GM21515 (cell line): ENCODE data around the gene NELFB.
"Not testable (repeated sequence)": the region's sequence is repeated elsewhere in the genome, so short reads cannot be mapped to it uniquely, and the experiment has no call there.

ENCODE experiments used
- ATAC-seq: cut with Tn5 transposase; IDR thresholded peaks from one replicate; pipeline ENCODE4 v1.9.1; 2021; ENCODE audit not compliant: unreplicated experiment

NELFB gene

DNA sequence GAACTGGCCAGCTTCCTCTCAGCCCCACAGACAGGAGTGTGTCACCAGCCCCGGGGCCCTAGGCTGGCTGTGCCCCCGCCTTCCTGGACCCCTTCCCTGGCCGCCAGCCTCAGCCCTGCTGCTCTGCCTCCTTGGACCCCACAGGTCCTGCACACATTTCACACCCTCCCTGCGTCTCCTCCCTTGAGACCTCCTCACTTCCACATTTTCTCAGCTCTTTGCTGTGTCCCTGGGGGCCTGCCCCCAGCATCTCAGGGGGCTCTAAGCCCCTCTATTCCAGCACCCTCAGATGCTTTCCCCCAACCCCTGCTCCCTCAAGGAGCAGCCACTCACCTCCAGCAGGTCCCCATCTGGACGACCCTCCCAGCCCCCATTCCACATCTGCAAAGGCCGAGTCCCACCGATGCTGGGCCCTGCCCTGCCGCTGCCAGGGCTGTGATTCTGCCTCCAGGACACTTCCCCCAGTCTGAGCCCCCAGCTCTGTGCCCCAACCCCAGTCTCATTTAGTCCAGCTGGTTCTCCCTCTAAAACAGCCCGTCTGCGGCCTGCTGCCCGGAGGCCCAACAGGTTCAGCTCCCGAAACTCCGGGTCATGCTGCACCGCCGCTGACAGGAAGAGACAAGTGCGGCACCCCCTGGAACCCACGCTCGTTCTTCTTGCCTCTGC lies 20.2 kb upstream of the NELFB start:
- no peak for ATAC-seq

GRCh38 chr9:137235424-137236237 lies 19.5 kb upstream of the NELFB start:
- ATAC-seq = no peak

- no peak for ATAC-seq
Measured at GRCh38 chr9:137236238-137236935, 18.7 kb upstream of the NELFB start.

- no peak for ATAC-seq
Measured at GRCh38 chr9:137236936-137237421, 18.1 kb upstream of the NELFB start.

- ATAC-seq = no peak
Measured at GRCh38 chr9:137237759-137238726, 17.1 kb upstream of the NELFB start.

DNA sequence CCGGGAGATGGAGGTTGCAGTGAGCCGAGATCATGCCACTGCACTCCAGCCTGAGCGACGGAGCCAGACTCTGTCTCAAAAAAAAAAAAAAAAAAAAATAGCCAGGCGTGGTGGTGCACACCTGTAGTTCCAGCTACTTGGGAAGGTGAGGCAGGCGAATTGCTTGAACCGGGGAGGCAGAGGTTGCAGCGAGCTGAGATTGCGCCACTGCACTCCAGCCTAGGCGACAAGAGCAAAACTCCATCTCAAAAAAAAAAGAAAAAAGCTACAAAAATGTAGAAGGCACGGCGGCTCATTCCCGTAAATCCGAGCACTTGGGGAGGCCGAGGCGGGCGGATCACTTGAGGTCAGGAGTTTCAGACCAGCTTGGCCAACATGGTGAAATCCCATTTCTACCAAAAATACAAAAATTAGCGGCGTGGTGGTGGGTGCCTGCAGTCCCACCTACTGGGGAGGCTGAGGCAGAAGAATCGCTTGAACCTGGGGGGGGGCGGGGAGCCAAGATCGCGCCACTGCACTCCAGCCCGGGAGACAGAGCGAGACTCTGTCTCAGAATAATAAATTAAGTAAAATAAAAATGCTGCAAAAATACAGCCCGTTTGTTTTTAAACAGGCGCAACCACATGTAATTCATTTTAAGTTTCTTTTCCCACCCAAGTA lies 15.5 kb upstream of the NELFB start:
- ATAC-seq = not testable (repeated sequence)

GRCh38 chr9:137240318-137240840 lies 14.7 kb upstream of the NELFB start:
- peak; percentile 23 for ATAC-seq

DNA sequence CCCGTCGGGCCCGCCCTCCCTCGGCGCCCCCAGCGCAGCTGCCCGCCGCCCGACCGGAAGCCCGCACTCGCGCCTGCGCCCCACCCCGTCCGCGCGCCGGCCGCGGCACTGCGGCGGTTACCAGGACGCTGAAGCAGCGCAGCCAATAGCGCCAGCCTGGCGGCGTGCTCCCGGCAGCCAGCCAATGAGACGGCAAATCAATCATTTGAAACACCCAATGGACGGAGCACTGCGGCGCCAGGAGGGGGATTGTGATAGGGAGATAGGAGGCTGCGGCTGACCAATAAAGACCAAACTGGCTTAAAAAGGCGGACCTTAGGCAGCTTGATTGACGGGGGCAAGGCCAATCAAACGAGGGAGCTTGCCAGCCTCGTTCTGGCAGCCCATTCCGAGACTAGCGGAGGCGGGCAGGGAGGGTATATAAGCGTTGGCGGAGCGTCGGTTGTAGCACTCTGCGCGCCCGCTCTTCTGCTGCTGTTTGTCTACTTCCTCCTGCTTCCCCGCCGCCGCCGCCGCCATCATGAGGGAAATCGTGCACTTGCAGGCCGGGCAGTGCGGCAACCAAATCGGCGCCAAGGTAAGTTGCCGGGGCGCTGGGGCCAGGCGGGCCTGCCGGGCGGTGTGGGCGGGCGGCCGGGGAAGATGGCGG lies 14.2 kb upstream of the NELFB start, which contains the start of gene TUBB4B:
TSS of gene TUBB4B (plus strand) at position 447 of the 649 bp plus-strand sequence. CDS start at position 521, 74 bp downstream.
- peak; percentile 66 for ATAC-seq

DNA sequence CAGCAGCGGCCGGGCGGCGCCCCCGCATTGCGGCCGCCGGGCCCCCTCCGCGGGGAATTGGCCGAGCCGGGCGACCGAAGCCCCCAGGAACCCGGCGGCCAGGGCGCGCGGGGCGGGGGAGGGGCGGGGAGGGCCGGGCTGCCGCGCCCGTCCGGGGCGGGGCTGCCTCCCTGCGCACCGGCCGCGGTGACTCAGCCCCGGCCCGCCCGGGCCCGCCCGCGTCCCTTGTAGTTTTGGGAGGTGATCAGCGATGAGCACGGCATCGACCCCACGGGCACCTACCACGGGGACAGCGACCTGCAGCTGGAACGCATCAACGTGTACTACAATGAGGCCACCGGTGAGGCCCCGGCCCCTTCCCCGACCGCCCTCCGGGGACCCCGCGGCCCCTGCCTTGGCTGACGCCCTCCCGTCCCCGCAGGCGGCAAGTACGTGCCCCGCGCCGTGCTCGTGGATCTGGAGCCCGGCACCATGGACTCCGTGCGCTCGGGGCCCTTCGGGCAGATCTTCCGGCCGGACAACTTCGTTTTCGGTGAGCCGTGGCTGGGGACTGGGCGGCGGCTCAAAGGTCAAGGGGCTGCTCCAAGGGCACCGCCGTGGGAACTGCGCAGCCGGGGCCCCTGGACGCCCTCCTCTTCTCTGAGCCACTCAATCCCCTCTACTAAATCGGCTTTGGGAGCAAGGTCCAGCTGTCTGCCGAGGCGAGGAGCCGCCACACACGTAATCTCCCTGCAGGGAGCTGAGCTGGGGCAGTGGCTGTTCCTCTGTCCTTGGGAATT lies 13.4 kb upstream of the NELFB start:
- ATAC-seq = no peak

DNA sequence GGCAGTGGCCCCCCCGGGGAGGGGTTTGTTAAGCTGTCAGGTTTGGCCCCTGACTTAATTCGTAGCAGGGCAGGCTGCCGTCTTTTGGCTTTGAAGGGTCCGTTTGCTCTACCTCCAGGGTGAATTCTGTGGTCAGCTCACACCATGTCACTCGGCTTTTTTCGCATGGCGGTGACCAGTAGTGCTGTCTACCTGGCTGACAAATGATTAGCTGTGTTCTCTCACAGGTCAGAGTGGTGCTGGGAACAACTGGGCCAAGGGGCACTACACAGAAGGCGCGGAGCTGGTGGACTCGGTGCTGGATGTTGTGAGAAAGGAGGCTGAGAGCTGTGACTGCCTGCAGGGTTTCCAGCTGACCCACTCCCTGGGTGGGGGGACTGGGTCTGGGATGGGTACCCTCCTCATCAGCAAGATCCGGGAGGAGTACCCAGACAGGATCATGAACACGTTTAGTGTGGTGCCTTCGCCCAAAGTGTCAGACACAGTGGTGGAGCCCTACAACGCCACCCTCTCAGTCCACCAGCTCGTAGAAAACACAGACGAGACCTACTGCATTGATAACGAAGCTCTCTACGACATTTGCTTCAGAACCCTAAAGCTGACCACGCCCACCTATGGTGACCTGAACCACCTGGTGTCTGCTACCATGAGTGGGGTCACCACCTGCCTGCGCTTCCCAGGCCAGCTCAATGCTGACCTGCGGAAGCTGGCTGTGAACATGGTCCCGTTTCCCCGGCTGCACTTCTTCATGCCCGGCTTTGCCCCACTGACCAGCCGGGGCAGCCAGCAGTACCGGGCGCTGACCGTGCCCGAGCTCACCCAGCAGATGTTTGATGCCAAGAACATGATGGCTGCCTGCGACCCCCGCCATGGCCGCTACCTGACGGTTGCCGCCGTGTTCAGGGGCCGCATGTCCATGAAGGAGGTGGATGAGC lies 12.6 kb upstream of the NELFB start:
- no peak for ATAC-seq

DNA sequence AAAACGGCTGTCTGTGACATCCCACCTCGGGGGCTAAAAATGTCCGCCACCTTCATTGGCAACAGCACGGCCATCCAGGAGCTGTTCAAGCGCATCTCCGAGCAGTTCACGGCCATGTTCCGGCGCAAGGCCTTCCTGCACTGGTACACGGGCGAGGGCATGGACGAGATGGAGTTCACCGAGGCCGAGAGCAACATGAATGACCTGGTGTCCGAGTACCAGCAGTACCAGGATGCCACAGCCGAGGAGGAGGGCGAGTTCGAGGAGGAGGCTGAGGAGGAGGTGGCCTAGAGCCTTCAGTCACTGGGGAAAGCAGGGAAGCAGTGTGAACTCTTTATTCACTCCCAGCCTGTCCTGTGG lies 11.9 kb upstream of the NELFB start:
- not testable (repeated sequence) for ATAC-seq

DNA sequence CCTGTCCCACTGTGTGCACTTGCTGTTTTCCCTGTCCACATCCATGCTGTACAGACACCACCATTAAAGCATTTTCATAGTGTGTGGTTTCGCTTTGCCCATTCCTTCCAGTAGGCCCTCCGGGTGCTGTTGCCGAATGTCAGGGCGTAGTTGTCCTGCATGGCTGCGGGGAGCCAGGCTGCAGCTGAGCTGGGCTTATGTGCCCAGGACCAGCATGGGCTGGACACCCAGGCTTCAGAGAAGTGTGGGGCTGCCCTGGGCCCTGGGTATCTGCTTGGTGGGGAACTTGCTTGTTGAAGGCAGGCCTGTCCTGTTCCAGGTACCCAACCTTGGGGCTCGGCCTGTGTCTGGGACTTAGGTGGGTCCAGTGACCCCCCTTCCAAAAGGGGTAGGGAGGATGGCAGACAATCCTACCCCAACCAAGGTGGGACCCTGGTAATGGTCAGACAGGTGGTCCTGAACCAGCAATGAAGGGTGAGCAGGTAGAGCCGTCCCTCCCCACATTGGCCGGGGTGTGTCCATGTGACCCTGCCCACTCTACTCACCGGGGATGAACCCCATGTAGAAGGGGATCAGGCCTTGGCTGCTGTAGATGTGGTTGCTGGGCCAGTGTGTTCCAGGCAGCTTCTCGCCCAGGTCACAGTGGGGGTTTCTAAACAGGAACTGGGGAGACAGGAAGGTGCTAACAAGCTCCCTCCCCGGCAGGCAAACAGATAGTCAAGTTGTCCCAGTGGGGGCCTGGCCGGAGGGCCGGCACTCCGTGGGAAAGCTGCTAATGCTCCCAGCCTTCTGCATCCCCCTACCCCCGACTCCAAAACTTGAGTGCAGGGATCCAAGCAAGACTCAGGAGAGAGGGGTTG lies 11.3 kb upstream of the NELFB start:
- ATAC-seq = no peak

DNA sequence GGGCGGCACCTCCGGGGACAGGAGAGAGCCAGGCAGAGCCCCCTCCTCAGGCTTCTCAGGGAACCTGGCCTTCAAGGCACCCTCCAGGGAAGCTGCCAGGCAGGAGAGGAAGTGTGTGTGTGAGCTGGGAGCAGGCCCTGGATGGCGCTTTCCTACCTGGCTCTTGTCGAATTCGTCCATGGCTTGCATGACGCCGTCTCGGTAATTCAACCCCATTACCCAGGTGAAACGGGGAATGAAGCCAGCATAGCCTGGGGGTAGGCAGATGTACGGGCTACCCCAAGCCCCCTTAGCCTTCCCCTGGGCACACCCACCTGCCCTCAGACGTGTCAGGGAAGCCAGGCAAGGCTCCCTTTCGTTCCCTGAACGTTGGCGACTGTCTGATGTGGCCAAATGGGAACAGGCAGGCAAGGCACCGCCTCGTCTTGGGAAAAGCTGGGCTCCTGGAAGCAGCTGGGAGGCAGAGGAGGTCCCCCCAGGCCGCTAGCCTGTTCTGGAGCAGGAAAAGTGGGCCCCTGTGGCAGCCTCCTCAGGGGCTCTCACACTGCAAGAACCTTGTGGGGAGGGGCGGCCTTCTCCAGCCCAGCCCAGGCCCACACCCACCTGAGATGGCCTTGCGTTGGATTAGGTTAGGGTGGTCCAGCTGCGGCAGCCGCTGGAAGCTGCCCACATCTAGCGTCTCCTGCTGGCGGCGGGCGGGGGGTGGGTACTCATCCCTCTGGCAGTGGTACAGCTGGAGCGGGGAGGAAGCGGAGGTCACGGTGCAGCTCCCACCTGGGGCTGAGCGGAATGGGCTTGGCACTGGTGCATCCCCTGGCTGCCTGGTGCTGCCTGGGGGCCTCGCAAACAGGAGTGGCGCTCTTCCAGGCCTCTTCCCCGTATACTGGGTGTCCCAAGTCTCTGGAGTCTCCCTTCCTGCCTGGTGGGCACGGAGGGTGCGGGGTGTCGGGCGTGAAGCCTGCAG lies 10.4 kb upstream of the NELFB start:
- no peak for ATAC-seq

DNA sequence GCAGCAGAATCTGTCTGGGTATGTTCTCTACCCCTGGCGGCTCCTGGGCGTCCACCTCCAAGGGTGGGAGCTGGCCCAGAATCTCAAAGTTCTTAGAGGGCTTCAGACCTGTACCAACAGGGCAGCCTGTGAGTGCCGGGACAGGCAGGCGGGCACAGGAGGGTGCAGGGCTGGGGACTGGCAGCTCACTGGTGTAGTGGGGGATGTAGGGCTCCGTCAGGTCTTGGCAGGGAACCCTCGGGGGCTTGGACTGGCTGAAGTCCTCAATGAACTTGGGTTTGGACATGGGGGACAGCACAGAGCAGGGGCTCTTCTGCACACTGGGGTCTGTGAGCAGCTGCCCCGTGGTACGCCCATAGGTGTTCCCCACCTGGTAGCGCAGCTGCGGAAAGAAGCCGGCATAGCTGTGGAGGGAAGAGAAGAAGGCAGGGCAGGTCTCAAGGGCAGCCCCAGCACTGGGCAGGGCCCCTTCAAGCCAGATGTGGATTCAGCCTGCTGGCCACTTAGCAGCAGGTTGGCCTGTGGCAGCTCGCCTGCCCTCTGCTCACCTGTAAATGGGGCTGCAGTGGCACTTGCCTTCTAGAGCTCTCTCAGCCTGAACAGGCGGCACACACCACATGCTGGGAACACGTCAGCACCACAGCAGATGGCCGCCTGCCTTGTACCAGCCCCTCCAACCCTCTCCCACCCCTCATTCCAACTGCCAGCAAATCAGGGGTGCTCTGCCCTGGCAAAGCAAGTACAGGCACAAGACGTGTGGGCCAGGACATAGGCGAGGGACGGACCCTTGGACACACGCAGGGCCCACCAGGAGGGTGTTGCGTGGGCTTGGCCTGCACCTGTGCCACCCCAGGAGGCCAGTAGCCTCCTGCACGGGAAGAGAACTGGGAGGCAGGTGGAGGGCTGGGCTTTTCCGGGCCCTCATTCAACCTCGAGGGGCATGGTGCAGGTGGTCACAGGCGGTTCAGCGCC lies 9.4 kb upstream of the NELFB start:
- ATAC-seq = no peak
